Measurements from ENCODE around the gene OSBP2. TPM values are rescaled to one million over a fixed set of nuclear protein-coding genes. Genes with fewer than 3 reads are reported as not detected.

OSBP2 gene
- total and polyA plus RNA-seq, 2 experiments from 2014 or later, result 2.1 to 2.9 TPM

GRCh38 chr22:30928401-30928800 lies 233.7 kb downstream of the OSBP2 start:
- H3K79me2 ChIP-seq (replicated peaks; ENCODE audit: insufficient read depth), result no peaks in the 10 kb centered on the region
- TF ChIP-seq EZH2phosphoT487 (IDR thresholded peaks at IDR 0.05; ENCODE audit: unreplicated experiment) (no peak), POLR2AphosphoS5 (IDR thresholded peaks at IDR 0.05; ENCODE audit: low read depth) (no peak), ZNF331 (CRISPR knock-in tag; IDR thresholded peaks at IDR 0.05; ENCODE audit: low read depth) (no peak), REST (IDR thresholded peaks at IDR 0.05; ENCODE audit: unreplicated experiment) (no peak), JUNB (IDR thresholded peaks at IDR 0.05; ENCODE audit: unreplicated experiment) (no peak), CREB1 (CRISPR knock-in tag; IDR thresholded peaks at IDR 0.05; ENCODE audit: low read depth) (no peak), ETS1 (IDR thresholded peaks at IDR 0.05) (no peak), ZNF114 (CRISPR knock-in tag; IDR thresholded peaks at IDR 0.05) (no peak), STAT1 (IDR thresholded peaks at IDR 0.05; ENCODE audit: unreplicated experiment) (no peak), CTCF (conservative IDR thresholded peaks at IDR 0.05; ENCODE audit: low read depth in 2 of 2) (no peak), NANOG (IDR thresholded peaks at IDR 0.05; ENCODE audit: borderline replicate concordance) (no peak), ZNF462 (CRISPR knock-in tag; IDR thresholded peaks at IDR 0.05) (no peak), EZH2 (IDR thresholded peaks at IDR 0.05; ENCODE audit: low read depth, unreplicated experiment) (no peak)
- peaks cover 56% of the 10 kb centered on the region for H3K36me3 ChIP-seq (ENCODE audit: insufficient read depth)
- no peaks in the 10 kb centered on the region for H3K9me2 ChIP-seq (ENCODE audit: insufficient read depth)
- DNase-seq (ENCODE audit: low spot score) (no peak), ATAC-seq (no peak)
- no peaks in the 10 kb centered on the region for H3K4me1 ChIP-seq (ENCODE audit: insufficient read depth)
- H2AFZ ChIP-seq, result no peak overlapping the region
- H3K9me3 Mint-ChIP-seq, result no peaks in the 10 kb centered on the region
- no peak overlapping the region for H3K4me3 ChIP-seq
- H3K4me2 ChIP-seq, result no peak overlapping the region
- peaks cover 96% of the 10 kb centered on the region for H3K36me3 Mint-ChIP-seq (ENCODE audit: low read depth)
- H3K4me1 Mint-ChIP-seq, result no peaks in the 10 kb centered on the region
- no peak overlapping the region for H3K4me3 Mint-ChIP-seq
- H3K27me3 Mint-ChIP-seq (ENCODE audit: insufficient read depth, low read depth, poor library complexity), result peaks cover 8% of the 10 kb centered on the region
- peaks cover 5% of the 10 kb centered on the region; the same call in 1 of the 2 replicates for H3F3A ChIP-seq (replicated peaks; ENCODE audit: low read depth)
- no peak overlapping the region for H3K27ac Mint-ChIP-seq
- H4K20me1 ChIP-seq (replicated peaks; ENCODE audit: insufficient read depth), result peaks cover 5% of the 10 kb centered on the region
- no peaks in the 10 kb centered on the region for H3K27me3 ChIP-seq (ENCODE audit: insufficient read depth)
- H3K27ac ChIP-seq (ENCODE audit: low read depth), result no peak overlapping the region
